HL-60 (cell line): ENCODE measurements around the gene PTPRN2.

ENCODE experiments used
- POLR2AphosphoS5 ChIP-seq: IDR thresholded peaks from 2 replicates; pipeline ENCODE4 v1.6.1; 2012; ENCODE audit warnings: low read depth
- TF ChIP-seq, protein P1 (sequence below): IDR thresholded peaks from one replicate; pipeline ENCODE4 v1.5.1; 2011; ENCODE audit warnings: low read length, control low read depth, inconsistent platforms; ENCODE audit not compliant: insufficient read depth

DNA sequence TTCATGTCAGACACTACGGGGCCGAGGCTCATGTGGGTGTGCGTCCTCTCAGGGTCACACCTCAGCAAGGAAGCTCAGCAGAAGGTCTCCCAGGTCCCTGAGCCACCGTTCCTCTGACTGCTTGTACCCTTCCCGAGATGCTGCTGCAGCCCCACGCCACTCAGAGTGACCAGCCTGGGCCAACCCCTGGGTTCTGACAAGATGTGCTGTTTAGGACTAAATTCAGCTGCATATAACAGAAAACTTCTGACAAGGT is 738.4 kb downstream of the PTPRN2 start:
- TF ChIP-seq, protein P1, sequence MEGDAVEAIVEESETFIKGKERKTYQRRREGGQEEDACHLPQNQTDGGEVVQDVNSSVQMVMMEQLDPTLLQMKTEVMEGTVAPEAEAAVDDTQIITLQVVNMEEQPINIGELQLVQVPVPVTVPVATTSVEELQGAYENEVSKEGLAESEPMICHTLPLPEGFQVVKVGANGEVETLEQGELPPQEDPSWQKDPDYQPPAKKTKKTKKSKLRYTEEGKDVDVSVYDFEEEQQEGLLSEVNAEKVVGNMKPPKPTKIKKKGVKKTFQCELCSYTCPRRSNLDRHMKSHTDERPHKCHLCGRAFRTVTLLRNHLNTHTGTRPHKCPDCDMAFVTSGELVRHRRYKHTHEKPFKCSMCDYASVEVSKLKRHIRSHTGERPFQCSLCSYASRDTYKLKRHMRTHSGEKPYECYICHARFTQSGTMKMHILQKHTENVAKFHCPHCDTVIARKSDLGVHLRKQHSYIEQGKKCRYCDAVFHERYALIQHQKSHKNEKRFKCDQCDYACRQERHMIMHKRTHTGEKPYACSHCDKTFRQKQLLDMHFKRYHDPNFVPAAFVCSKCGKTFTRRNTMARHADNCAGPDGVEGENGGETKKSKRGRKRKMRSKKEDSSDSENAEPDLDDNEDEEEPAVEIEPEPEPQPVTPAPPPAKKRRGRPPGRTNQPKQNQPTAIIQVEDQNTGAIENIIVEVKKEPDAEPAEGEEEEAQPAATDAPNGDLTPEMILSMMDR = no peak
- no peak for TF ChIP-seq POLR2AphosphoS5
